NOMO-1 treated with dmso at 0.1 percent for 144 hours (cell line): ENCODE results near the gene TRIM8.

ENCODE experiments used
- DNase-seq: peaks from one replicate; lab custom pipeline; 2025; ENCODE audit not compliant: unreplicated experiment; lab: John Stamatoyannopoulos, UW

The TRIM8 gene

DNA sequence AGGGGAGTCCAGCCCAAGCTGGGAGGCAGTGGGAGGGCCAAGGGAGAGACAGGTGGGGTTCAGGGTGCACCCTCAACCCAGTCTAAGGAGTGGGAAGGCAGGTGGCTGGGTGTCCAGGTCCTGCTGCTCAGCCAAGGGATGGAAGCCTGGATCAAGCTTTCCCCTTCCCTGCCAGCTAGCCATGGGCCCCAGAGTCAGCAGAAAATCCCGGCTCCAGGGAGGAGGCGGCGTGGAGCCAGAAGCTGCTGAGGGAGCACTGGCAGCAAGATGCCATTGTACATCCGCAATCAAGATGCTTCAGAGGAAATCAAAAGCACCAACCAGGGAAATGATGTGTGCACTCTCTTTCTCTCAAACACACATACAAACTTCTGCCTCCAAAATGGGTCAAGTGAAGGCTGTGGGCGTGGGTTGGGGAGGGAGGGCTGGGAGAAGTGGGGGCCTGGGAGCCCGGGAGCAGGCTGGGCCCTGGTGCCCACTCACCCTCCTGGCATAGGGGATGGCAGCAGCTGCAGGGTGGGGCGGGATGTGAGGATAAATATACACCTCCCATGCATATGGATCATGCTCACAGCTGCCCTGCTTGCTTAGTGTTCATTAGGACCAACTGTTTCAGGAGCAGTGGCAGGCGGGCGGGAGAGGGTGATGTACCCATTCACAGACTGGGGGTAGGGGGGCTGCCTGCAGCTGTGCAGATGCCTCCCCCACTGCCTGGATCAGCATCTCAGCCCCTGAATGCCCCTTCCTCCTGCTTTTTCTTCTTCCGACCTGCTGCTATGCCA, 24.2 kb downstream of the TRIM8 start:
- DNase-seq, result no peak

GRCh38 chr10:102669206-102670064, 25.2 kb downstream of the TRIM8 start:
- DNase-seq, result no peak

GRCh38 chr10:102670065-102670670, 25.9 kb downstream of the TRIM8 start:
- DNase-seq, result no peak

GRCh38 chr10:102670871-102671434, 26.7 kb downstream of the TRIM8 start:
- no peak for DNase-seq

DNA sequence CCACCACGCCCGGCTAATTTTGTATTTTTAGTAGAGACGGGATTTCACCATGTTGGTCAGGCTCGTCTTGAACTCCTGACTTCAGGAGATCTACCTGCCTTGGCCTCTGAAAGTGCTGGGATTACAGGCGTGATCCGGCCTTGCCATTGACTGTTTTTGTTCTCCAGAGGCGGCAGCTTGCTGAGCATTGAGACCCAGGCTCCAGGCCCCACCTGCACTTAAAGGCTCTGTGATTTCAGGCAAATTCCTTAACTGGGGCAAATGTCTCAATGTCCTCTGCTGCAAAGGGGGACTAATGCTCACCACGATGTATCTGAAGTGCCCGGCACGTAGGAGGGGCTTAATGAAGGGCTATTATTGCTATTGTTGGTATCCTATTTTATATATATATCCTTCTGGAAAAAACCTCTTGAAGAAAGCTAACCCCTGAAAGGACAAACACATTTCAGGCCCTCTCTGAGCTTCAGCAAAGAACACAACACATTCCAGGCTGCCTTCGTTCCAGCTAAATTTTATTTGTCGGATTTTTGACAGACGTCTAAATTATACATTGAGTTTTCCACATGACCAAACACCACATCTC, 29.0 kb downstream of the TRIM8 start:
- DNase-seq, result no peak

GRCh38 chr10:102673819-102674511, 29.7 kb downstream of the TRIM8 start:
- DNase-seq, result no peak

DNA sequence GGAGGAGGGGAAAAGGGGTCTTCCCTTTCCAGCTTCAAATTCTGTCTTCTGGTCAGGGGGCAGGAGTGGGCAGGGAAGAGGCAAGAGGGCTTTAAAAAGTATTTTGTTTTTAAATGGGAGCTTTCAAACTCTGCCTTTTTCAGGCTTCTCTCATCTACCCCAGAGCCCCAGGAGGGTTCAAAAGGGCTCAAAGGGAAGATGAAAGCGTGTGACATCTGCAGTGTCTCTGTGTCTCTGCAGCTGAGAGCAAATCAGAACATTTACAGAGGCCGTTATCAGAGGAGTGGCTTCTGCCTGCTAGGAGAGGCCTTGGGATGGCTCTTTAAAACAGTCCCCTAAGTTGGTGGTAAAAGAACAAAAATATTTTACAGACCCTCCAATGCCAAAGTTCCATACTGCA, 30.3 kb downstream of the TRIM8 start:
- no peak for DNase-seq

DNA sequence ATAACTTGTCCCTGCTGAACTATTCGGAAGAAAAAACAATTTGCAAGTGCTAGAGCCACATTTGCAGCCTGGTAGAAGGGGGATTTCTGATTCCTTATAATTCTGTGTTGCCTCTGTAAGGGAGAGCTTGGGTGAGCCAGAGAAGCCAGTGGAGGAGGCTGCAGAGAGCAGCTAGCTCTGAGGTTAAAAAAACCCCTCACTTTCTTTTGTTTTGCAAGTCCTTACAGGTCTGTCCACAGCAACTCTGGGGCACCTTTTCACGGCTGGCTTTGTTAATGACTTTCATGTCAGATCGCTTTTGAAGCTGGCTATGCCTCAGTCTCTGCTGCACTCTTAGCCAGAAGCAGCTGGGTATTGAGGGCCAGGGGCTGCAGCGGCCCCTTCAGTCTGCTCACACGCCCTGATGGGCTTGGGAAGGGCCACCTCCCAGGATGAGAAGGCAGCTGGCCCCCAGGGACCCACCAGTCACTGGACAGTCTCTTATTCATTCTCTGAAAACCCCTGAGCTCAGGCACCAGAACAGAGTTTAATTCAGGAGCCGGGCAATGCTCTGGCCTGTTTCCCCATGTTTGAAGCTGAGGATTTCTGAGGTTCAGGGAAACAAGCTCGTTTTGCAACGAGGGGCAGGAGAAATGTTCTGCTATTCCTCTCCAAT, 30.9 kb downstream of the TRIM8 start:
- no peak for DNase-seq

GRCh38 chr10:102675666-102676533, 31.6 kb downstream of the TRIM8 start:
- DNase-seq, result peak; percentile 68

DNA sequence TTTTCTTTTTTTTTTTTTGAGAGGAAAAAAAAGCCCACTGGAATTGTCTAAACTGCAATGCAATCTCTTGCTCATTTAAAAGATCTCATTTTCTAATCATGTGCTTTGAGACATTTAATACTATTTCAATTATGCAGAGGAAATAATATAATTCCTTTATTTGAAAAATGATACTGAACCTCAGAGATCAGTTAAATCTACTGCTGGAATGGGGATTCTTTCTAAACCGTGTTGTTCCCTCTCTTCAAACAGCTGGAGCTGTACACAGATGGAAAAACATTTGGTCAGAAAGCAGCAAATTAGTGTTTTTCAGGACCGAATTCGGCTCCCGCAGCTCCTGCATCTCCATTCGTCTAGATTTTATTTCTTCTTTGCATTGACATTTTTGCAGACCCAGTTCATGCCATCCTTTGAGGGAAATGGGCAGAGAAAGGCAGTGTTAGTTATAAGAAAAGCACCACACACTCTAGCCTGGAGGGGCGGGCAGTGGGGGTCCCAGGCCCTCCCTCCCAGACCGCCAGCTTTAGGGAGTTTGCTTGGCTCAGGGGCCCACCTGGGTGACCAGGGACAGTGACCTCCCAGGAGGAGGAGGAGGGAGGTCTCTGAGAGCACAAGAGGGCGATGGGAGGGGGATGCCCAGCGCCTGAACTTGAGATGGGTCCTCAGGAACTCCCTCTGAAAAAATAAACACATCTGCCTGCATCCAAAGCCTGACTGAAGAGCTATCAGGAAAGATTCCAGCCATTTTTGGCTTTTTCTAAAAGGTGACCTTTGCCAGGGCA, 32.4 kb downstream of the TRIM8 start:
- no peak for DNase-seq

GRCh38 chr10:102677331-102678067, 33.2 kb downstream of the TRIM8 start:
- no peak for DNase-seq

DNA sequence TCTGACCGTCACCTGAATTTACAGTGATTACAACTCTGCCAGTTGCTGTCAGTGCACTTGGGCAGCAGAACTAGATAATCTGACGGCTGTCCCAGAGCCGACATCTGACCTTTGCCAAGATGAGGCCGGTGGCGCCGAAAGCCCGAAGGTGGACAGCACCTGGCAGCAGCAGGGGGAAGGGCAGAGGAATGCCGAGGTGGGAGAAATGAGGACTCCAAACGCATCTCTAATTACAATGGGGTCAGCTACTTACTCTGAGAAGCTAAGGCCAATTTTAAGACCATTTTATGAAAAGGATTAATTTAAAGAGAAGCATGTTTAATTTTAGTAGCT, 33.8 kb downstream of the TRIM8 start:
- DNase-seq, result no peak

DNA sequence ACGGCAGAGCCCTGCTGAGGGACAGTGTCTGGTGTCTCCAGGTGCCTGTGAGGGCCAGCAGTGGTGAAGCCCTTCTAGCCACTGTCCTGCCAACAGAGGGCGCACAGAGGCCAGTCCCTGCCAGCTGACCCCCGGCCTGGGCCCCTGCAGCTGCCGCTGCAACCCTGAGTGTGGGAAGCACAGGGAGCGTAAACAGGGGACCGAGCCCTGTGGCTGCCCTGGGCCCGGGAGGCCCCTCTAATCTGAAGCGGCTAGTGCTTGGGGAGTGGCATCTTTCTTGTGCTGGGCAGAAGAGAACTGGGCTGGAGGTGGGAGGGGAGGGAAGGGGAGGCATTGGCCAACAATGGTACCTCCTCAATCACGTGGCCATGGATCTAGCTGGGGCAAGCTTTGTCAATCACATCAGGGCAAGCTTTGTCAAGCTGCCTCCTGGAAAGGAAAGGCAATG, 34.6 kb downstream of the TRIM8 start:
- DNase-seq, result peak; percentile 66

DNA sequence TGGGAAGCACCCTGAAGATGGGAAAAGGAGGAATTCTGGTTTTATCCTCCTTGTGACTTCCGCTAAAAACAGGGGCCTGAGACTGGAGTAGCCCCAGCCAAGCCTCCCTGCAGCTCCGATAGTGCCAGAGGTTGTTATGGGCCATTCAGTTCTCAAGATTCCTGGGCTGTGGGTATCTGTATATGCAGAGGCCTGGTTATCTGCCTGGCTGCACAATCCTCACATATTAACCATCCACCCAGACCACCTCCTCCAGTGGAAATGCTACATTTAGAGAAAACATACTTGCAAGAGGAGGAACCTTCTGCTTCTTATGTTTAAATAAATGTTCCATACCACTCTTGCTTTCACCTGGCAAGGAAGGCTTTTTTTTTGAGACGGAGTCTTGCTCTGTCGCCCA, 35.3 kb downstream of the TRIM8 start:
- no peak for DNase-seq

- DNase-seq, result no peak
Measured at GRCh38 chr10:102681696-102682095, 37.4 kb downstream of the TRIM8 start.

DNA sequence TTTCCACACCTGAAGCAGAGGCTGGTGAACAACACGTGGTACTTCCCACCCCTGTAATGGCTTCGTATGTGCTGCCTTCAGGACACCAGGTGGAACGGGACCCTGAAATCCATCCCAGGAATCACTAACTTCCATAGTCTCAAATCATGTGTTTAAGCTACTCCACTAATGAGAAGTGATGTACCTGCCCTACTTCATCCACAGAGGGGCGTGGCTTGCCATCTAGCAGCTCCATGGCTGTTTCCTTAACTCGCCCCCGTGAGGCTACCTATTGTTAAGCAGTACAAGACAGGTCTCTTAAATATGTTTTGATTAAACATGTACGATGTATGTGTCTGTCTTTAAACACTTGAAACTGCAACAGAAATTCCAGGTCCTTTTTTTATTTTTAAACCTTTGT, 38.1 kb downstream of the TRIM8 start:
- DNase-seq, result no peak

- DNase-seq, result no peak
Measured at GRCh38 chr10:102682981-102683380, 38.7 kb downstream of the TRIM8 start.

DNA sequence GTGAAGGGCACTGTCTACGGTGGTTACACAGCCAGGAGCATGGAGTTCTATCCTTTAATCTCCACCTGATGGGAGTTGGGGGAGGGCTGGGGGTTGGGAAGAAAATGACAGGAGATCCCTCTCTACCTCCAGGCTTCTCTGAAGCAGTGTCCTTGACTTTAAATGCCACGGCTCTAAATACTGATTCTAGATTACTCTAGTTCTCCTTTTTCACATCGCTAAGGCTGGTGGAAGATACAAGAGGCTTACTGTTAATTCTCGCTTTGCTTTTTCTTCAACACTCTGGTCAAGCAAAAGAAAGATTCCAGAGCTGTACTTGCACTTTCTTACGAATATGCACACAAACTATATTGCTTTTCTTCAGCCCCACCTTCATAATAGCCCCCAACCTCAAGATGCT, 39.5 kb downstream of the TRIM8 start:
- no peak for DNase-seq
